Panc1 (cell line): ENCODE measurements around the gene EPB41L4B. TPM values are rescaled to one million over a fixed set of nuclear protein-coding genes. Genes with fewer than 3 reads are reported as not detected.

Experiments
- ATAC-seq: fragments of 200-7000 bp; cut with Tn5 transposase; 2 replicates; pipeline ENCODE4 v1.9.1; 2020; ENCODE audit warnings: mild to moderate bottlenecking, moderate library complexity
- BruUV-seq: library from RNA; stranded (reverse); fragments of 400-500 nt; replicated peaks from 2 replicates; lab custom pipeline; 2021; lab: Mats Ljungman, UMichigan
- CTCF ChIA-PET: fragments of 300-600 bp; sonication (Branson Sonifier 250); formaldehyde crosslinking; loops from one replicate; lab custom pipeline; 2022; ENCODE audit warnings: antibody characterized with exemption; lab: Charles Lee
- POLR2A ChIA-PET: fragments of 300-600 bp; sonication (Branson Sonifier 250); formaldehyde crosslinking; loops from one replicate; lab custom pipeline; 2022; ENCODE audit warnings: antibody characterized with exemption; lab: Charles Lee
- DNase-seq: peaks from one replicate; pipeline ENCODE4 v3.0.0-alpha.2; 2010; ENCODE audit warnings: low read depth, low spot score
- H3K27ac ChIP-seq: 2 replicates; pipeline ENCODE4 v1.5.1; 2011; ENCODE audit warnings: mild to moderate bottlenecking, low read length, inconsistent platforms
- H3K27me3 ChIP-seq: fragments of 200-500 bp; sonication (Bioruptor generic); 2 replicates; pipeline ENCODE4 v1.6.0; 2014; ENCODE audit warnings: low read length, inconsistent platforms; ENCODE audit not compliant: control insufficient read depth, insufficient read depth
- H3K36me3 ChIP-seq: fragments of 200-500 bp; sonication (Bioruptor generic); 2 replicates; pipeline ENCODE4 v1.5.1; 2014; ENCODE audit warnings: inconsistent platforms, mild to moderate bottlenecking, low read length, moderate library complexity; ENCODE audit not compliant: control insufficient read depth, insufficient read depth
- H3K4me1 ChIP-seq: 2 replicates; pipeline ENCODE4 v1.5.1; 2011; ENCODE audit warnings: inconsistent platforms, mild to moderate bottlenecking, low read length, moderate library complexity; ENCODE audit not compliant: control insufficient read depth, insufficient read depth
- H3K4me3 ChIP-seq, 2 experiments: 2 replicates each; pipeline ENCODE4 v1.5.1; 2011 to 2012; ENCODE audit warnings: low read depth in 2 of 2, low read length in 2 of 2, mild to moderate bottlenecking in 2 of 2, inconsistent platforms in 1 of 2, moderate library complexity in 1 of 2
- H3K9me3 ChIP-seq: fragments of 200-500 bp; sonication (Bioruptor generic); 2 replicates; pipeline ENCODE4 v1.5.1; 2014; ENCODE audit warnings: low read depth, mild to moderate bottlenecking, inconsistent platforms, low read length, moderate library complexity; ENCODE audit not compliant: control insufficient read depth, insufficient read depth
- POLR2AphosphoS5 ChIP-seq: IDR thresholded peaks from 2 replicates; pipeline ENCODE4 v1.6.1; 2012; ENCODE audit warnings: mild to moderate bottlenecking, low read depth, low read length, moderate library complexity
- REST ChIP-seq, 2 experiments: IDR thresholded peaks; 2 replicates each; pipeline ENCODE4 v1.6.1; 2011 to 2012; ENCODE audit warnings: low read depth in 2 of 2, control low read depth in 1 of 2, low read length in 1 of 2, mild to moderate bottlenecking in 1 of 2, moderate library complexity in 1 of 2; ENCODE audit not compliant: insufficient read depth in 1 of 2
- SIN3A ChIP-seq: IDR thresholded peaks from 2 replicates; pipeline ENCODE4 v1.6.1; 2012; ENCODE audit warnings: low read depth, mild to moderate bottlenecking, low read length, moderate library complexity, borderline replicate concordance; ENCODE audit not compliant: insufficient read depth
- TCF7L2 ChIP-seq: IDR thresholded peaks from 2 replicates; pipeline ENCODE4 v1.6.1; 2011; ENCODE audit warnings: mild to moderate bottlenecking, low read depth, low read length, inconsistent platforms
- in situ Hi-C: cut with HindIII; loops from 2 replicates; pipeline ENCODE4 v1.10.0; 2016; ENCODE audit warnings: low sequenced_read_pairs, low pct_unique_long_range_greater_than_20kb
- intact Hi-C: fragments of 100-400 bp; cut with micrococcal nuclease; formaldehyde crosslinking; loops from one replicate; pipeline ENCODE4 v1.10.0; 2022; ENCODE audit not compliant: unreplicated experiment
- total RNA-seq: library from RNA; stranded (reverse); gene quantifications from one replicate; pipeline ENCODE4 v1.2.1, GENCODE V29; 2021; ENCODE audit not compliant: unreplicated experiment
- TF ChIP-seq, protein P1 (sequence below): fragments of 450-650 bp; IDR thresholded peaks from 2 replicates; pipeline ENCODE4 v1.5.1; 2017; ENCODE audit warnings: mild to moderate bottlenecking

Gene EPB41L4B
- total RNA-seq, 1 experiment from 2014 or later = 27.8 TPM

- Histone ChIP-seq H3K4me3 (no peak overlapping the region), H3K27ac (no peak overlapping the region), H3K9me3 (no peaks in the 10 kb centered on the region), H3K36me3 (no peaks in the 10 kb centered on the region), H3K27me3 (no peaks in the 10 kb centered on the region), H3K4me1 (no peaks in the 10 kb centered on the region)
- ATAC-seq (no peak), DNase-seq (no peak)
- no TSS peak for BruUV-seq
- TF ChIP-seq SIN3A = no peak
- TF ChIP-seq POLR2AphosphoS5 = no peak
- TF ChIP-seq REST (IDR thresholded peaks at IDR 0.05; ENCODE audit: insufficient read depth in 1 of 2, low read depth in 2 of 2, low read length in 1 of 2) = no peak
- TF ChIP-seq TCF7L2 = no peak
- TF ChIP-seq, protein P1, sequence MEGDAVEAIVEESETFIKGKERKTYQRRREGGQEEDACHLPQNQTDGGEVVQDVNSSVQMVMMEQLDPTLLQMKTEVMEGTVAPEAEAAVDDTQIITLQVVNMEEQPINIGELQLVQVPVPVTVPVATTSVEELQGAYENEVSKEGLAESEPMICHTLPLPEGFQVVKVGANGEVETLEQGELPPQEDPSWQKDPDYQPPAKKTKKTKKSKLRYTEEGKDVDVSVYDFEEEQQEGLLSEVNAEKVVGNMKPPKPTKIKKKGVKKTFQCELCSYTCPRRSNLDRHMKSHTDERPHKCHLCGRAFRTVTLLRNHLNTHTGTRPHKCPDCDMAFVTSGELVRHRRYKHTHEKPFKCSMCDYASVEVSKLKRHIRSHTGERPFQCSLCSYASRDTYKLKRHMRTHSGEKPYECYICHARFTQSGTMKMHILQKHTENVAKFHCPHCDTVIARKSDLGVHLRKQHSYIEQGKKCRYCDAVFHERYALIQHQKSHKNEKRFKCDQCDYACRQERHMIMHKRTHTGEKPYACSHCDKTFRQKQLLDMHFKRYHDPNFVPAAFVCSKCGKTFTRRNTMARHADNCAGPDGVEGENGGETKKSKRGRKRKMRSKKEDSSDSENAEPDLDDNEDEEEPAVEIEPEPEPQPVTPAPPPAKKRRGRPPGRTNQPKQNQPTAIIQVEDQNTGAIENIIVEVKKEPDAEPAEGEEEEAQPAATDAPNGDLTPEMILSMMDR = no peak
- in situ Hi-C loops (no loop called here), intact Hi-C loops (no loop called here)
- CTCF ChIA-PET = no interaction called here
- POLR2A ChIA-PET = no interaction called here
These were observed 15.1 kb upstream of the EPB41L4B start for GRCh38 chr9:109335929-109336328.

DNA sequence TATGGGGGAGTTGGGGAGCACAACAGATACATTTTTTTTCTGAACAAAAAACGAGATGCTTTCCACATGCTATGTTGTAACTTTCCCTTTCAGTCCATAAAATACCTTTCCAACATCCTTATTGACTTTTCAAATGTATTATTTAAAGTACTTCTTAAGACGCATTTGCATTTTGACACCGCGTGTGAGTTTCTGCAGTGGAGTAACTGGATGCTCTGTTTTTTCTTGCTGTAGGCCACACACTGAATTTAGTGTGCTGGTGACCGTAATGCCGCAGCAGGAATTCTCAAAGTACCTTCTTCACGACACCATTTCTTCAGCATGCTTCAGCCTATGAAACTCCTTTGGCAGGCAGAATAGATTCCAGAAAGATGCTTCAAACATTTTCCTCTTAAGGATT is 14.3 kb upstream of the EPB41L4B start:
- ChIA-PET POLR2A (no interaction called here), CTCF (no interaction called here)
- Histone ChIP-seq H3K27me3 (no peaks in the 10 kb centered on the region), H3K4me1 (no peaks in the 10 kb centered on the region), H3K27ac (no peak overlapping the region), H3K4me3 (no peak overlapping the region), H3K9me3 (no peaks in the 10 kb centered on the region), H3K36me3 (no peaks in the 10 kb centered on the region)
- in situ Hi-C loops = no loop called here
- no peak for ATAC-seq
- no peak for TF ChIP-seq SIN3A
- no peak for TF ChIP-seq POLR2AphosphoS5
- no peak for TF ChIP-seq TCF7L2
- TF ChIP-seq REST (IDR thresholded peaks at IDR 0.05; ENCODE audit: insufficient read depth in 1 of 2, low read depth in 2 of 2, low read length in 1 of 2) = no peak
- TF ChIP-seq, protein P1 = no peak
- BruUV-seq = no TSS peak
- intact Hi-C loops = no loop called here
- no peak for DNase-seq
